CD4-positive, alpha-beta T cell treated with Interleukin-4 for 1 hour (primary cell): ENCODE results near the gene SCAI.
"Not testable (repeated sequence)": the region's sequence is repeated elsewhere in the genome, so short reads cannot be mapped to it uniquely, and the experiment has no call there.

Experiments
- DNase-seq, 2 donors: peaks; one replicate each; pipeline ENCODE4 v3.0.0-alpha.2; 2020 to 2022

SCAI gene

DNA sequence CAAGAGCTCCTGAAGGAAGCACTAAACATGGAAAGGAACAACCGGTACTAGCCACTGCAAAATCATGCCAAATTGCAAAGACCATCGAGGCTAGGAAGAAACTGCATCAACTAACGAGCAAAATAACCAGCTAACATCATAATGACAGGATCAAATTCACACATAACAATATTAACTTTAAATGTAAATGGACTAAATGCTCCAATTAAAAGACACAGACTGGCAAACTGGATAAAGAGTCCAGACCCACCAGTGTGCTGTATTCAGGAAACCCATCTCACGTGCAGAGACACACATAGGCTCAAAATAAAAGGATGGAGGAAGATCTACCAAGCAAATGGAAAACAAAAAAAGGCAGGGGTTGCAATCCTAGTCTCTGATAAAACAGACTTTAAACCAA is 131.3 kb downstream of the SCAI start:
- not testable (repeated sequence) for DNase-seq

- DNase-seq, result no peak
Measured at GRCh38 chr9:125008599-125008998, 134.7 kb downstream of the SCAI start.

- no peak for DNase-seq
Measured at GRCh38 chr9:125003332-125003731, 140.0 kb downstream of the SCAI start.

DNA sequence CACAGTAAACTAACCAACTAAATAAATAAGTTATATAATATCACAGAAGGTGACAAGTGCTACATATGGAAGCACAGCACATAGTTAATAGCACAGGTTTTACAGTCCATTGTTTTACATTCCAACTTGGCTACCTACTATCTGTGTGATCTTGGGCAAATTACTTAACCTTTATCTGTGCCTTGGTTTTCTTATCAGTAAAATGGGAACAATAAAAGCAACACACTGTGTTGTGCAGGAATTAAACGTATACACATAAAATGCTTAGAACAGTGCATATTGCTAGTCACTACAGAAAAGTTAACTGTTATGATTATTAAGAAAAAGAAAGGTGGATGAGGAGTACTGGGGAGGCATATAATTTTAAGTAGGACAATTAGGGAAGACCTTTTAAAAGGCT is 159.6 kb downstream of the SCAI start:
- DNase-seq, result no peak

GRCh38 chr9:124980431-124980830 is 162.9 kb downstream of the SCAI start:
- DNase-seq, result no peak

- no peak for DNase-seq
Measured at GRCh38 chr9:124975131-124975530, 168.2 kb downstream of the SCAI start.

DNA sequence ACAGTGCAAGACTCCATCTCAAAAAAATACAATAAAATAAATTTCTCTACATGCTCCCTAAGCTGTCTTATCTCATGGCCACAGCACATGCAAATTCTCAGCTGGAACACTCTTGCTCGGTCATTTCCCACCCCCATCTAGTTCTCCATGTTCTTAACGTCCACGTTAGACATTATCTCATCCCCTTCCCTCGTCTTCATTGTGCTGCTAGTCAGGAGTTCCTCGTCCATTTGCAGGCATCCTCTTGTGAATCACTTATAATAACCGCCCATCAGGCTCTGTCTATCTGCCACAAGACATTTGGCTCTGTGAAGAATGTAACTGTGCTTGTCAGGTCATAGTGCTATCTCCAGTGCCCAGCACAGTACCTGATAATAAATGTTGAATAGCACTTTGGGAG is 169.5 kb downstream of the SCAI start:
- no peak for DNase-seq

- DNase-seq, result no peak
Measured at GRCh38 chr9:124972241-124972770, 171.0 kb downstream of the SCAI start.

GRCh38 chr9:124969401-124969800 is 173.9 kb downstream of the SCAI start:
- DNase-seq, result no peak

DNA sequence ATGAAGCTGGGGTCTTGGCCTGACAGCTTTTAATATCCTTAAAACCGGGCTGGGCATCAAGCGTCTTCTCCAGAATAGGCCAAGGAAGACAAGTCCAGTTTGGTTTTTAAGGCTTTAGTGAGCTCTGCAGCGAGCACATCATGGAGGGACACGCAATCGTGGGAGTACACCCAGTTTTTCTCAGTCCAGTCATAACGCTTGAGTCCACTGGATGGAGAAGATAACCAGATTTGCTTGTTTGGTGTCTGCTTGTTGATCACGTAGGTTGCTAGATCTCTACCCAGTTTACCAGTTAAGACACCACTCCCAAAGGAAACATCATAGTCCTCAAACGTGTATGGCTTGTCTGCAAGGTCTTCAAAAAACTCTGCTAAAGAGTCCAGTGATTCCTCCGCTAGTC is 175.1 kb downstream of the SCAI start:
- DNase-seq, result no peak

DNA sequence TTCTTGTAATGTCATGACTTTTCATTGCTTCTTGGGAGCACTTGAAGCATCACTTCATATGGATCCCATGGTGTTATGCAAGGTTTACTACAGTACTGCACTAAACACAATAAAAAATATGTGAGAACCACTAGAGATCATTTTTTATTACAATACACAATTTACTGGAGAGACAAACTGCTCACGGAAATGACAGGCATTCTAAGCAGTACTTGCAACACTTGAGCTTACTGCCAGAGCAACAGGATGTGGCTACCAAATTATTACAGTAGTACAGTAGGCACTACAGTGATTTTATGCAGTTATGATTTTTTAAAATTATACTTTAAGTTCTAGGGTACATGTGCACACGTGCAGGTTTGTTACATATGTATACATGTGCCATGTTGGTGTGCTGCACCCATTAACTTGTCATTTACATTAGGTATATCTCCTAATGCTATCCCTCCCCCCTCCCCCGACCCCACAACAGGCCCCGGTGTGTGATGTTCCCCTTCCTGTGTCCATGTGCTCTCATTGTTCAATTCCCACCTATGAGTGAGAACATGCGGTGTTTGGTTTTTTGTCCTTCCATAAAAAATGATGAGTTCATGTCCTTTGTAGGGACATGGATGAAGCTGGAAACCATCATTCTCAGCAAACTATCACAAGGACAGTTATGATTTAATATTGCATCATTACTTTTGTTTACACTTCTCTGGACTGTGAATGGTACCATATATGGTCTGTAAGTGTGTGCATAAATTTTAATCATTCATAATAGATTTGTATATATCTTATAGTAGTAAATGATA is 177.4 kb downstream of the SCAI start:
- DNase-seq, result peak; percentile 13 to 52

GRCh38 chr9:124964604-124965003 is 178.7 kb downstream of the SCAI start:
- no peak for DNase-seq

- DNase-seq, result no peak
Measured at GRCh38 chr9:124964056-124964455, 179.3 kb downstream of the SCAI start.

- DNase-seq, result no peak
Measured at GRCh38 chr9:124960409-124960752, 182.9 kb downstream of the SCAI start.

- DNase-seq, result not testable (repeated sequence)
Measured at GRCh38 chr9:124959671-124960408, 183.5 kb downstream of the SCAI start.

DNA sequence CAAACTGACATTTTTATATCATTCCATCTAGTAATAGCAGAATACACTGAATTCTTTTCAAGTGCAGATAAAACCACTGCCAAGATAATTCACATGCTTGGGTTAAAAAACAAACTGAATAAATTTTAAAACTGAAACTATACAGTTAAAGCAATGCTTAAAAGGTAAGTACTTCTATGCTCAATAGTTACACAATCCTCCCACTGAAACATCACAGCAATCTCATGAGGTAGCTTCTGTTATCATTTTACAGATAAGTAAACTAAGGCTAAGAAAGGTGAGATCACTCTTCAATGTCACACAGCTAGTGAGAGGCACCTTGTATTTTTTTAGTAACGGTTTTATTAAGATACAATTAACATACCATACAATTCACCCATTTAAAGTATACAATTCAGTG is 189.1 kb downstream of the SCAI start:
- DNase-seq, result no peak

GRCh38 chr9:124950050-124950718 is 193.1 kb downstream of the SCAI start:
- DNase-seq, result no peak

GRCh38 chr9:124949387-124949786 is 193.9 kb downstream of the SCAI start:
- no peak for DNase-seq

GRCh38 chr9:124947727-124948391 is 195.5 kb downstream of the SCAI start:
- no peak for DNase-seq

DNA sequence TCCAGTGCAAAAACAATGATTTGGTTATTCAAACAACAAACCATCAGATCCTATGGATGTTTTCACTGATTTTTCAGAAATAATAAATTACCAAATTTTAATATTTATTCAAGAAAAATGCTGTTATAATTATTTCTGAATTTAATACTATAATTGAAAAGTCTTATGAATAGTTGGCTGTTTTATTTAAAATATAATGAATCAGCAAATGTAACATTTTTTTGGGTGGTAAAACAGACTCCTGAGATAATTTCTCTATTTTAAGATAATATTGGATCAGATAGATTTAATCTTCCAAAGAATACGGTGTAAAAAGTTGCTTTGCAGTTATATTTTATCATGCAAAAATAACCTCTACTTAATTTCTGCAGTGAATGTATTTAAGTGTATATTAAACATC is 197.2 kb downstream of the SCAI start:
- no peak for DNase-seq

GRCh38 chr9:124941679-124942561 is 201.4 kb downstream of the SCAI start:
- DNase-seq, result peak; percentile 70 to 78
